Left colon (tissue), 2 donors: ENCODE measurements around the gene HLA-DRB1. TPM values are rescaled to one million over a fixed set of nuclear protein-coding genes. Genes with fewer than 3 reads are reported as not detected.
"Not testable (repeated sequence)": the region's sequence is repeated elsewhere in the genome, so short reads cannot be mapped to it uniquely, and the experiment has no call there.

Experiments
- ATAC-seq: fragments of 200-7000 bp; cut with Tn5 transposase; one replicate; pipeline ENCODE4 v1.9.1; 2020; ENCODE audit warnings: mild to moderate bottlenecking, moderate library complexity
- DNase-seq, 2 donors: peaks; one replicate each; pipeline ENCODE4 v3.0.0-alpha.2; 2020
- intact Hi-C, 2 donors: fragments of 100-400 bp; cut with DNase I in 1 of 2; cut with micrococcal nuclease in 1 of 2; formaldehyde crosslinking; loops; one replicate each; pipeline versions ENCODE4 v1.11.2 to v1.14.0; 2022; cut with DNase I, micrococcal nuclease
- total RNA-seq, 2 donors: library from RNA; stranded (reverse); fragmentation: NEBNext Ultra II Directional; extraction: Animal tissue kit (Norgen Biotek cat#: 25700); gene quantifications; one replicate each; pipeline ENCODE4 v1.2.1, GENCODE V29; 2021
- donor health status: DM: no; HTN: no; CAD: no.
- donor health status: DM: yes; HTN: yes; CAD: no.

HLA-DRB1 gene
- total RNA-seq, 2 donors from 2014 or later, result 34.7 to 191 TPM

- ATAC-seq (no peak), DNase-seq (no peak)
- intact Hi-C loops, result no loop called here
Measured at GRCh38 chr6:32610682-32611296, 21.1 kb upstream of the HLA-DRB1 start.

DNA sequence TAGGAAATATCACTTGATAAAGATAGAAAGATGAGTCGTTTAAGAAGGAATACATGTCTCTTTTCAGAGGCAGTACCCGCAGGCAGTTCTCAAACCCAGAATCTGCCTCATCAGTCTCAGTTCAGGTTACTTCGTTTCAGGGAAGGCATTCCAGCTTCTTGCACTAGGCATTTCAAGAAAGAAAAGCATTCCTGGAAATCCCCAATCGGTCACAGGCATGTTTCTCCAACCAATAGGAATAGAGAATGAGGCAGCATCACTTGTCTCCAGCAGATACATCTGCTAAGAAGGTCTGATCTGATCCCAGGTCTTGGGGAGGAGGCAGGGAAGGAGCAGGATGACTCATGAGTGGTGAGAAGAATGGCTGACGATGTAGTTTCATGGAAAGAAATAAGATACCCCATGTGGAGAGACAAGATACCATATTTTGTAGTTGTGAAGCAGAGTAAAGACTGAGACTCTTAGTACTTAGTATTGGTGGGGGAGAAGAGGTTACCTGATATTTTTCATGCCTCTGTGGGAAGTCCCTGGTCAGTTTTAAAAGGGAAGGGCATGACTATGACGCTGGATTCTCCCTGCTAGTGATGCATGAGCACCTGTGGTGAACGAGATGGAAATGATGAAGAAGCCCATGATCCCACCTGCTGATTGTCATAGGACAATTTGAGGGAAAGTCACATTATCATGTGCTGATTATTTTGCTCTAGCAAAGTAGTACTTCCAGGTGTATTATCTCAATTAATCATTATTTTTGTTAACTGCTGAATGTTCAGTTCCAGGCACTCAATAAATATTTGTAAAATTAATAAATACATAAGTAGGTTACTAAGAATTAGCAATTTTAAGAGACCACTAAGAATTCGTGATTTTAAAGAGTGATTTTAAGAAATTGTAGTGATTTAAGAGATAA lies 20.3 kb upstream of the HLA-DRB1 start:
- DNase-seq (peak; percentile 58 to 61), ATAC-seq (peak; percentile 100)
- intact Hi-C loops, result no loop called here

- DNase-seq, result no peak
- intact Hi-C loops, result no loop called here
- no peak for ATAC-seq
Measured at GRCh38 chr6:32609391-32609730, 19.7 kb upstream of the HLA-DRB1 start.

DNA sequence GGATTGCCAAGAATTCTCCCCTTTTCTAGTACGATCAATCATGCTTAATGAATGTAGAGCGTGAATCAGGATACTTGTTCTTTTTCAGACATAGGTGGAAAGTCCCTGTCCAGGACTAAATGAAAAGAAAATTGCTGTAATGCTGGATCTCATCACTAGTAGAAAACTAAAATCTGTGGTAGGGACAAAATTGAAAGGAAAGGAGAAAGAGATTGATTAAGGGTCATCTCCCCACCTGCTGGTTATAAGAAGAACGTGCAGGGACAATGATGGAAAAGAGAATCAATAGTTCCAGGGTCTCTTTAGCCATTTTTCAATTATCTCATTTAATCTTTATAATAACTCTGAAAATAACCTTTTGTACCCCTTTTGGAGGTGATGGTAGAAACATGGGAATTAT lies 18.7 kb upstream of the HLA-DRB1 start:
- intact Hi-C loops, result no loop called here
- ATAC-seq (no peak), DNase-seq (no peak)

GRCh38 chr6:32607988-32608298 lies 18.3 kb upstream of the HLA-DRB1 start:
- ATAC-seq (no peak), DNase-seq (no peak)
- intact Hi-C loops, result no loop called here

GRCh38 chr6:32607263-32607987 lies 17.8 kb upstream of the HLA-DRB1 start:
- no peak for DNase-seq
- intact Hi-C loops, result no loop called here
- no peak for ATAC-seq

GRCh38 chr6:32604434-32604877 lies 14.8 kb upstream of the HLA-DRB1 start:
- ATAC-seq, result peak; percentile 26
- DNase-seq, result no peak
- intact Hi-C loops, result no loop called here

DNA sequence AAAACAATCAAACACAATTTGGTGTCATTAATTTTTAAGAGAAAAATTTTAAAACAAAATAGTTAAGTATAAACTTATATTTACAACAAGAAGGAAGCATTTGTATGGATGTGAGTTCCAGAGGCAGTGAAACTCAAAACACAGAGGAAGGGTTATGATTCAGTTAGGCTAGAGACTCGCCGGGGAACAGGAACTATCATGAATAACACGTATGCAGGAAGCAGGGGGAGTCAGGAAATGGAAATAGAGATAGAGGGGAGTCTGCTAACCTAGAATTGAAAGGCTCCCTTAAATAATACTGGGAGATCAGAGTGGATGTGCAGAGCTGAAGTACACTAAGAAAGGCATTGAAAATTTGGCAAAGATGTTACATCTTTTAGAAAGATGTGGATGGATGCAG lies 14.2 kb upstream of the HLA-DRB1 start:
- DNase-seq (no peak), ATAC-seq (no peak)
- intact Hi-C loops, result no loop called here

DNA sequence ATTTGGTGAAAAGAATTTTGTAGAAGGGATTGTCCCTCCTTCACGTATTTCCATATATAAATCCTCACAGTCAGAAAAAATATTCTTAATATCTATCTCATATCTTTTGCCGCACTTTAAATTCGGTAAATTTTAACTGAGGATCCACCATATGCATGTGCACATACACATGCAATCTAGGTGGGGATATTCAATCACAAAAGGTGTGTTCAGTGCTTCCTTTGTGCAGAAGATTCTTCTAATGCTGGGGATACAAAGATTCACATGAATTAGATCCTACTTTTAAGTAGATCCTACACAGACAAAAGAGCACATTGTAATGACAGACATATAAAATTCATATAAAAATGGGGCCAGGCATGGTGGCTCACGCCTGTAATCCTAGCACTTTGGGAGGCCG lies 13.6 kb upstream of the HLA-DRB1 start:
- ATAC-seq (no peak), DNase-seq (no peak)
- intact Hi-C loops, result no loop called here

DNA sequence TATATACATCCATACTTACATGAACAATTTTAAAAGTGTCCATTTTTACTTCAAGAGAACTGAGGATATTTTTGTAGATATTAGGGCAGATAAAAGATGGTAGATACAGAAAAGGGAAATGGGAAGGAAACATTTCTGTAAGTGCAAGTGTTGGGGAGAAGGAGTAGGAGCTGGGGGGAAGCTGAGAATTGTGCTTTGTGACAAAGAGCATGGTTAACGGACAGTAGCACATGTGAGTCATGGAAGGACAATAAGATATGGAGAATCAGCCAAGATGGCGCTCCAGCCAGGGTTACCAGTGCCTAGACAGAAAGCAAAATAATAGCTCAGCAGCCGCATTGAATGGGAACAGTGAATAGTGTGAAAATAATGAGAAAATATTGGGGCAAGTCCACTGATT lies 12.7 kb upstream of the HLA-DRB1 start:
- intact Hi-C loops, result no loop called here
- no peak for DNase-seq
- ATAC-seq, result no peak

DNA sequence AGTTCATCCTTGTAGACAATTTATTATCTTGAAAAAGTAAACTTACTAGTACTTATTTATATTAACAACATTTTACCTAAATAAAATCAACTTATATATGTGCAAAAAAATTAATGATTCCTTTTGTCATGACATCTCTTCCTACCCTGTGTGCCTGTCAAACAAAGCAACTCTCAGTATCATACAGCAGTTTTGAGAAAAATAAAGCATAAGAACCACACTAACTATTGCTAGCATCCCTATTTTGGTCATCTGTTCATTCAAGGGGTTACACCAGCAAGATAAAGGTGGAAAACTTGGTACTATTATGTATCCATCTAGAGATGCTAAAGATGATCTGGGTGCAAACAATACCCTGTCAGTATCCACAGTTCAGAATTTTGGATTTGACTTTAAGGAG lies 7.4 kb upstream of the HLA-DRB1 start:
- DNase-seq (no peak), ATAC-seq (no peak)
- intact Hi-C loops, result no loop called here

DNA sequence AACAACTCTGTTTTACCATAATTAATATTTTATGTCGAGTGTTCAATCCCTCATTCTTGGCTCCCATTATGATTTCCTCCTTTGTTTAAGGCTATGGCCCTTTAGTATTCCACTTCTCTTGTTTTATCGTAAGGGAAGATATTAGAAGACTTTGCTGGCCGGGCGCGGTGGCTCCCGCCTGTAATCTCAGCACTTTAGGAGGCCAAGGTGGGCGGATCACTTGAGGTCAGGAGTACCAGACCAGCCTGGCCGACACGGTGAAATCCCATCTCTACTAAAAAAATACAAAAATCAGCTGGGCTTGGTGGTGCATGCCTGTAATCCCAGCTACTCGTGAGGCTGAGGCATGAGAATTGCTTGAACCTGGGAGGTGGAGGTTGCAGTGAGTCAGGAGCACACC lies 1.1 kb upstream of the HLA-DRB1 start:
- ATAC-seq, intact Hi-C loops, DNase-seq: not testable (repeated sequence)

- no peak for DNase-seq
- ATAC-seq, result no peak
- intact Hi-C loops, result no loop called here
Measured at GRCh38 chr6:32588156-32588555, 1.5 kb downstream of the HLA-DRB1 start.

GRCh38 chr6:32583527-32583898 lies 6.1 kb downstream of the HLA-DRB1 start:
- intact Hi-C loops, result no loop called here
- DNase-seq (no peak), ATAC-seq (peak; percentile 18)

- intact Hi-C loops, result no loop called here
- DNase-seq, result no peak
- ATAC-seq, result no peak
Measured at GRCh38 chr6:32581315-32582095, 8.1 kb downstream of the HLA-DRB1 start.

GRCh38 chr6:32580593-32580992 lies 9.1 kb downstream of the HLA-DRB1 start:
- ATAC-seq, result no peak
- DNase-seq, result no peak
- intact Hi-C loops, result no loop called here

DNA sequence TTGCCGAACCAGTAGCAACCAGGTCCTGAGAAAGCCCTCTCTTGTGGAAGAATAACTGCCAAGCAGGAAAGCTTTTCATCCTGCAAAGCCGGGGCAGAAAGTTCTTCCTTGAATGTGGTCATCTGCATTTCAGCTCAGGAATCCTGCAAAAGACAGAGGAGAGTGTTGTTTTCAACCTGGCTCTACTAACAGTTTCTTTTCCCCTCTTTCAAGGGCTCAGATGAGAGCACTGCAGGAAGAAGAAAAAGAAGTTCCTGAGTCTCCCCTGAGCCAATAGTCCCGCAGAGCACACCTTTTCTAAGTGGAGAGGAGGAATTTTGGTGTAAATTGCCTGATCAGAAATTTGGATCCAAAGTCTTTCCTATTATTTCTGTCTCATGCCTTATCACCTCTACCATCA lies 10.7 kb downstream of the HLA-DRB1 start:
- intact Hi-C loops, result no loop called here
- no peak for DNase-seq
- ATAC-seq, result no peak

- ATAC-seq, intact Hi-C loops, DNase-seq: not testable (repeated sequence)
Measured at GRCh38 chr6:32577493-32577892, 12.2 kb downstream of the HLA-DRB1 start.

- DNase-seq, result no peak
- intact Hi-C loops, result no loop called here
- ATAC-seq, result no peak
Measured at GRCh38 chr6:32576250-32576649, 13.4 kb downstream of the HLA-DRB1 start.
